Breast epithelium (tissue), 4 donors: ENCODE measurements around the gene TRAM2. TPM values are rescaled to one million over a fixed set of nuclear protein-coding genes. Genes with fewer than 3 reads are reported as not detected.
A peak's percentile ranks its signal among the peaks of the same experiment; 100 is the strongest.

Source experiments
- DNase-seq, 2 donors: peaks; one replicate each; pipeline ENCODE4 v3.0.0-alpha.2; 2019; ENCODE audit warnings: low spot score in 2 of 2
- H3K27ac ChIP-seq, 2 donors: fragments of 200-600 bp; sonication (generic) in 1 of 2; one replicate each; pipeline ENCODE4 v1.5.1; 2016 to 2019; ENCODE audit warnings: mild to moderate bottlenecking in 1 of 2
- H3K27me3 ChIP-seq, 2 donors: fragments of 200-600 bp; sonication (generic) in 1 of 2; one replicate each; pipeline versions ENCODE4 v1.5.1 to v1.6.0; 2017 to 2019; ENCODE audit warnings: control low read depth in 1 of 2, mild to moderate bottlenecking in 1 of 2
- H3K36me3 ChIP-seq: fragments of 200-600 bp; one replicate; pipeline ENCODE4 v1.5.1; 2019
- H3K4me1 ChIP-seq, 2 donors: fragments of 200-600 bp; sonication (generic); one replicate each; pipeline ENCODE4 v1.5.1; 2016 to 2019; ENCODE audit warnings: control low read depth in 1 of 2
- H3K4me3 ChIP-seq, 3 donors: fragments of 200-600 bp; sonication (generic); 1 replicate in 2 of 3; 2 replicates in 1 of 3; pipeline ENCODE4 v1.5.1; 2016 to 2019; ENCODE audit warnings: mild to moderate bottlenecking in 3 of 3, moderate library complexity in 2 of 3
- H3K9me3 ChIP-seq, 2 donors: fragments of 200-600 bp; sonication (generic) in 1 of 2; one replicate each; pipeline ENCODE4 v1.5.1; 2016 to 2019; ENCODE audit warnings: control low read depth in 1 of 2
- CTCF ChIP-seq, 3 donors: fragments of 450-650 bp; IDR thresholded peaks; one replicate each; pipeline ENCODE4 v1.5.1; 2016 to 2017; ENCODE audit warnings: antibody characterized with exemption in 3 of 3, mild to moderate bottlenecking in 3 of 3, moderate library complexity in 3 of 3
- POLR2A ChIP-seq: fragments of 450-650 bp; IDR thresholded peaks from one replicate; pipeline ENCODE4 v1.6.1; 2016; ENCODE audit warnings: antibody characterized with exemption, mild to moderate bottlenecking, moderate library complexity
- POLR2AphosphoS5 ChIP-seq, 3 donors: sonication (generic); formaldehyde crosslinking; IDR thresholded peaks; one replicate each; pipeline ENCODE4 v1.6.1; 2017; ENCODE audit warnings: antibody characterized with exemption in 3 of 3
- intact Hi-C: fragments of 100-400 bp; cut with DNase I; formaldehyde crosslinking; loops from one replicate; pipeline ENCODE4 v1.15.1; 2023; ENCODE audit warnings: low total_unique reads
- total RNA-seq, 3 donors: library from RNA; depleted of rRNA; stranded (reverse); fragments of >200 nt; gene quantifications; one replicate each; pipeline ENCODE4 v1.1.0, GENCODE V29; 2016

The TRAM2 gene
- total RNA-seq, 3 donors from 2014 or later, result 11.9 to 33.0 (median 24.3) TPM

- H3K4me3 ChIP-seq, result peak overlapping the region in 2 of 3 donors; percentile 1 to 12
- H3K27me3 ChIP-seq, result no peaks in the 10 kb centered on the region
- H3K9me3 ChIP-seq, result no peaks in the 10 kb centered on the region
- intact Hi-C loops, result loop anchor here (5.0 kb wide), 1 partner anchor 178 kb away; no protein-coding TSS in a partner anchor
- H3K36me3 ChIP-seq, result no peaks in the 10 kb centered on the region
- peak overlapping the region; percentile 26 to 75 for H3K27ac ChIP-seq
- no peak for DNase-seq
- no peak for TF ChIP-seq POLR2AphosphoS5 (IDR thresholded peaks at IDR 0.05)
- TF ChIP-seq CTCF (IDR thresholded peaks at IDR 0.05), result no peak
- TF ChIP-seq POLR2A, result no peak
- H3K4me1 ChIP-seq, result no peaks in the 10 kb centered on the region
These were observed 18.3 kb upstream of the TRAM2 start for GRCh38 chr6:52595000-52595795.

GRCh38 chr6:52594221-52594620 is 17.4 kb upstream of the TRAM2 start:
- Histone ChIP-seq H3K4me1 (no peaks in the 10 kb centered on the region), H3K36me3 (no peaks in the 10 kb centered on the region), H3K4me3 (no peak overlapping the region), H3K9me3 (no peaks in the 10 kb centered on the region), H3K27ac (peak overlapping the region in 1 of 2 donors; percentile 75), H3K27me3 (no peaks in the 10 kb centered on the region)
- DNase-seq, result no peak
- TF ChIP-seq POLR2AphosphoS5 (IDR thresholded peaks at IDR 0.05) (no peak), POLR2A (no peak), CTCF (IDR thresholded peaks at IDR 0.05) (no peak)
- intact Hi-C loops, result no loop called here

- DNase-seq, result no peak
- Histone ChIP-seq H3K27ac (no peak overlapping the region), H3K4me1 (no peaks in the 10 kb centered on the region), H3K9me3 (no peaks in the 10 kb centered on the region), H3K4me3 (no peak overlapping the region), H3K36me3 (no peaks in the 10 kb centered on the region), H3K27me3 (no peaks in the 10 kb centered on the region)
- intact Hi-C loops, result no loop called here
- no peak for TF ChIP-seq CTCF (IDR thresholded peaks at IDR 0.05)
These were observed 15.0 kb upstream of the TRAM2 start for GRCh38 chr6:52591832-52592231.

GRCh38 chr6:52590152-52590891 is 13.5 kb upstream of the TRAM2 start:
- Histone ChIP-seq H3K4me1 (no peaks in the 10 kb centered on the region), H3K9me3 (no peaks in the 10 kb centered on the region), H3K27me3 (no peaks in the 10 kb centered on the region), H3K27ac (no peak overlapping the region), H3K36me3 (no peaks in the 10 kb centered on the region), H3K4me3 (no peak overlapping the region)
- intact Hi-C loops, result no loop called here
- no peak for DNase-seq
- TF ChIP-seq CTCF (IDR thresholded peaks at IDR 0.05) (no peak), POLR2A (no peak), POLR2AphosphoS5 (IDR thresholded peaks at IDR 0.05) (no peak)

- no peak for DNase-seq
- no peak overlapping the region for H3K4me3 ChIP-seq
- H3K4me1 ChIP-seq, result no peaks in the 10 kb centered on the region
- no peaks in the 10 kb centered on the region for H3K27me3 ChIP-seq
- intact Hi-C loops, result no loop called here
- peak overlapping the region in 1 of 2 donors; percentile 8 for H3K27ac ChIP-seq
- H3K9me3 ChIP-seq, result no peaks in the 10 kb centered on the region
- no peak for TF ChIP-seq POLR2A
- no peak for TF ChIP-seq POLR2AphosphoS5 (IDR thresholded peaks at IDR 0.05)
- TF ChIP-seq CTCF (IDR thresholded peaks at IDR 0.05), result no peak
- no peaks in the 10 kb centered on the region for H3K36me3 ChIP-seq
These were observed 11.8 kb upstream of the TRAM2 start for GRCh38 chr6:52588710-52589091.
